OCI-LY1 (cell line): ENCODE data around the gene GPR160.

Source experiments
- H2AFZ ChIP-seq: fragments of 200-600 bp; sonication (generic), shearing (Covaris generic); 2 replicates; pipeline ENCODE4 v1.6.0; 2014; ENCODE audit warnings: antibody characterized with exemption, mild to moderate bottlenecking, low read length
- H3F3A ChIP-seq: fragments of 200-600 bp; sonication (generic), shearing (Covaris generic); 2 replicates; pipeline ENCODE4 v1.6.0; 2014; ENCODE audit warnings: mild to moderate bottlenecking, antibody characterized with exemption, low read length, moderate library complexity; ENCODE audit not compliant: insufficient read depth
- H3K27ac ChIP-seq: fragments of 200-600 bp; sonication (generic); 2 replicates; pipeline ENCODE4 v1.5.1; 2014; ENCODE audit warnings: low read length, mixed run types, mild to moderate bottlenecking, low read depth; ENCODE audit not compliant: poor library complexity, severe bottlenecking
- H3K27me3 ChIP-seq: fragments of 200-600 bp; sonication (generic); 2 replicates; pipeline ENCODE4 v1.6.0; 2014; ENCODE audit warnings: antibody characterized with exemption, mild to moderate bottlenecking, low read length, moderate library complexity; ENCODE audit not compliant: insufficient read depth
- H3K36me3 ChIP-seq: fragments of 200-600 bp; sonication (generic); 2 replicates; pipeline ENCODE4 v1.6.1; 2014; ENCODE audit warnings: mild to moderate bottlenecking, antibody characterized with exemption, low read length, moderate library complexity, mixed read lengths; ENCODE audit not compliant: insufficient read depth
- H3K4me1 ChIP-seq: fragments of 200-600 bp; sonication (generic); 2 replicates; pipeline ENCODE4 v1.5.1; 2014; ENCODE audit warnings: mild to moderate bottlenecking, low read length, moderate library complexity; ENCODE audit not compliant: insufficient read depth, severe bottlenecking
- H3K4me2 ChIP-seq: fragments of 200-600 bp; sonication (generic), shearing (Covaris generic); 2 replicates; pipeline ENCODE4 v1.6.1; 2014; ENCODE audit warnings: low read length
- H3K4me3 ChIP-seq: fragments of 200-600 bp; sonication (generic); 2 replicates; pipeline ENCODE4 v1.5.1; 2014; ENCODE audit warnings: low read length, low read depth, mild to moderate bottlenecking, mixed read lengths; ENCODE audit not compliant: poor library complexity, severe bottlenecking
- H3K79me2 ChIP-seq: fragments of 200-600 bp; shearing (Covaris generic); 2 replicates; pipeline ENCODE4 v1.6.1; 2016; ENCODE audit warnings: mixed run types, low read length, mixed read lengths; ENCODE audit not compliant: insufficient read depth
- H3K9ac ChIP-seq: fragments of 200-600 bp; sonication (generic), shearing (Covaris generic); 2 replicates; pipeline ENCODE4 v1.6.1; 2014; ENCODE audit warnings: mild to moderate bottlenecking, low read length, mixed read lengths
- H3K9me2 ChIP-seq: fragments of 200-600 bp; sonication (generic), shearing (Covaris generic); 2 replicates; pipeline ENCODE4 v1.6.1; 2014; ENCODE audit warnings: low read depth, mild to moderate bottlenecking, low read length, mixed read lengths
- H3K9me3 ChIP-seq: fragments of 200-600 bp; shearing (Covaris generic); 2 replicates; pipeline ENCODE4 v1.6.1; 2014; ENCODE audit warnings: low read length, mixed read lengths
- H4K20me1 ChIP-seq: fragments of 200-600 bp; sonication (generic), shearing (Covaris generic); 2 replicates; pipeline ENCODE4 v1.6.0; 2016; ENCODE audit warnings: mild to moderate bottlenecking, low read length; ENCODE audit not compliant: insufficient read depth
- EZH2 ChIP-seq: fragments of 200-600 bp; sonication (generic), shearing (Covaris generic); IDR thresholded peaks from 2 replicates; pipeline ENCODE4 v1.8.0; 2017; ENCODE audit warnings: borderline replicate concordance, mixed run types, mild to moderate bottlenecking, antibody characterized with exemption, low read length, moderate library complexity, mixed read lengths
- TF ChIP-seq, protein P1 (sequence below): fragments of 200-600 bp; sonication (generic), shearing (Covaris generic); IDR thresholded peaks from 2 replicates; pipeline ENCODE4 v1.5.1; 2017; ENCODE audit warnings: mild to moderate bottlenecking, antibody characterized with exemption, low read length, moderate library complexity, mixed read lengths

The GPR160 gene

GRCh38 chr3:170095771-170096170, 58.0 kb downstream of the GPR160 start:
- no peaks in the 10 kb centered on the region for H3K79me2 ChIP-seq
- peaks cover 99% of the 10 kb centered on the region for H3K36me3 ChIP-seq
- no peaks in the 10 kb centered on the region for H3K9me3 ChIP-seq

DNA sequence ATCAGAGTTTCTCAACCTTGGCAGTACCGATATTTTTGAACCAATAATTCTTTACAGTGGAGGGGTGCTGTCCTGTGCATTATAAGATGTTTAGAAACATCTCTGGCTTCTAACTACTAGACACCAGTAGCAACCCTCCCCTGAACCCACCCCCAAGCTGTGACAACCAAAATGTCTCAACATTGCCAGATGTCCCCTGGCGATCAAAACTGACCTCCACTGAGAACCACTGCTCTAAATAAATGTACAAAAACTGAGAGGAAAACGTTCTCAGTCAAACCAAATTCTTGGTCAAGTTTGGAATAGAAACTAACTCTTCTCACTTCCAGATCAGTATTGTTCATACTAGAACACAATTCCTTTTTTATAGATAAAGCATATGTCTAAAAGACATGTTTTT, 58.5 kb downstream of the GPR160 start:
- Histone ChIP-seq H3K4me1 (no peaks in the 10 kb centered on the region), H3K4me2 (no peak overlapping the region), H3K27me3 (no peaks in the 10 kb centered on the region), H3K9me3 (no peaks in the 10 kb centered on the region), H3K36me3 (peaks cover 99% of the 10 kb centered on the region), H3K9me2 (no peaks in the 10 kb centered on the region), H3K4me3 (no peak overlapping the region), H3K9ac (no peak overlapping the region), H3K27ac (no peak overlapping the region), H4K20me1 (no peaks in the 10 kb centered on the region), H2AFZ (no peak overlapping the region), H3K79me2 (no peaks in the 10 kb centered on the region), H3F3A (no peaks in the 10 kb centered on the region)
- TF ChIP-seq, protein P1, sequence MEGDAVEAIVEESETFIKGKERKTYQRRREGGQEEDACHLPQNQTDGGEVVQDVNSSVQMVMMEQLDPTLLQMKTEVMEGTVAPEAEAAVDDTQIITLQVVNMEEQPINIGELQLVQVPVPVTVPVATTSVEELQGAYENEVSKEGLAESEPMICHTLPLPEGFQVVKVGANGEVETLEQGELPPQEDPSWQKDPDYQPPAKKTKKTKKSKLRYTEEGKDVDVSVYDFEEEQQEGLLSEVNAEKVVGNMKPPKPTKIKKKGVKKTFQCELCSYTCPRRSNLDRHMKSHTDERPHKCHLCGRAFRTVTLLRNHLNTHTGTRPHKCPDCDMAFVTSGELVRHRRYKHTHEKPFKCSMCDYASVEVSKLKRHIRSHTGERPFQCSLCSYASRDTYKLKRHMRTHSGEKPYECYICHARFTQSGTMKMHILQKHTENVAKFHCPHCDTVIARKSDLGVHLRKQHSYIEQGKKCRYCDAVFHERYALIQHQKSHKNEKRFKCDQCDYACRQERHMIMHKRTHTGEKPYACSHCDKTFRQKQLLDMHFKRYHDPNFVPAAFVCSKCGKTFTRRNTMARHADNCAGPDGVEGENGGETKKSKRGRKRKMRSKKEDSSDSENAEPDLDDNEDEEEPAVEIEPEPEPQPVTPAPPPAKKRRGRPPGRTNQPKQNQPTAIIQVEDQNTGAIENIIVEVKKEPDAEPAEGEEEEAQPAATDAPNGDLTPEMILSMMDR: no peak
- no peak for TF ChIP-seq EZH2

More at GRCh38 chr3:170095771-170096170, 58.0 kb downstream of the GPR160 start:
- Histone ChIP-seq H4K20me1 (no peaks in the 10 kb centered on the region), H3K4me3 (no peak overlapping the region), H3K4me1 (no peaks in the 10 kb centered on the region), H2AFZ (no peak overlapping the region), H3K9ac (no peak overlapping the region), H3F3A (no peaks in the 10 kb centered on the region), H3K27me3 (no peaks in the 10 kb centered on the region), H3K9me2 (no peaks in the 10 kb centered on the region), H3K27ac (no peak overlapping the region), H3K4me2 (no peak overlapping the region)
- no peak for TF ChIP-seq EZH2
- TF ChIP-seq, protein P1: no peak

DNA sequence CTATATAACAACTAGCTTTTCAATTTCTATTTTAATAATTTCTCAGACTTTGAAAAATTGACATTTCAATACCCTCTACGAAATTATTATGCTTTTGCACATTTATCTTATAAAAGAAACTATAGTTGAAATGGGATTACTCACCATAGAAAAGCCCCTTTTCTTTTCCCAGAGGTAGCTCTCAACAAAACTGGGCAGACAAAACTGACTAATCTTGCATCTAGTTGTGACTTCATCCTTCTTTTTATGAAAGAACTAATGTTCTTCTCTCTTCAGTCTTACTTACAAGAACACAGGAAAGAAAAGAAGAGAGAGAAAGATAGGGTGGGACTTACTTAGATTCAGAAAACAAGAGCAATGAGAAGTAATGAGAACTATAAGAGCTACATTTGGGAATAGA, 61.0 kb downstream of the GPR160 start:
- no peak overlapping the region for H3K4me3 ChIP-seq
- peaks cover 98% of the 10 kb centered on the region for H3K36me3 ChIP-seq

More for the DNA sequence above, 61.0 kb downstream of the GPR160 start:
- no peaks in the 10 kb centered on the region for H3K4me1 ChIP-seq
- H3F3A ChIP-seq: no peaks in the 10 kb centered on the region
- H2AFZ ChIP-seq: no peak overlapping the region
- no peak overlapping the region for H3K9ac ChIP-seq
- H4K20me1 ChIP-seq: no peaks in the 10 kb centered on the region
- no peaks in the 10 kb centered on the region for H3K9me3 ChIP-seq
- no peak overlapping the region for H3K27ac ChIP-seq
- no peak for TF ChIP-seq EZH2
- TF ChIP-seq, protein P1: no peak
- no peaks in the 10 kb centered on the region for H3K9me2 ChIP-seq
- H3K27me3 ChIP-seq: no peaks in the 10 kb centered on the region
- no peaks in the 10 kb centered on the region for H3K79me2 ChIP-seq
- no peak overlapping the region for H3K4me2 ChIP-seq
